HG02973 (cell line): Measurements from ENCODE around the gene HSPB6.
"Not testable (repeated sequence)": the region's sequence is repeated elsewhere in the genome, so short reads cannot be mapped to it uniquely, and the experiment has no call there.

Experiments used
- ATAC-seq: cut with Tn5 transposase; IDR thresholded peaks from one replicate; pipeline ENCODE4 v1.9.1; 2021; ENCODE audit warnings: moderate library complexity; ENCODE audit not compliant: unreplicated experiment

Gene HSPB6

DNA sequence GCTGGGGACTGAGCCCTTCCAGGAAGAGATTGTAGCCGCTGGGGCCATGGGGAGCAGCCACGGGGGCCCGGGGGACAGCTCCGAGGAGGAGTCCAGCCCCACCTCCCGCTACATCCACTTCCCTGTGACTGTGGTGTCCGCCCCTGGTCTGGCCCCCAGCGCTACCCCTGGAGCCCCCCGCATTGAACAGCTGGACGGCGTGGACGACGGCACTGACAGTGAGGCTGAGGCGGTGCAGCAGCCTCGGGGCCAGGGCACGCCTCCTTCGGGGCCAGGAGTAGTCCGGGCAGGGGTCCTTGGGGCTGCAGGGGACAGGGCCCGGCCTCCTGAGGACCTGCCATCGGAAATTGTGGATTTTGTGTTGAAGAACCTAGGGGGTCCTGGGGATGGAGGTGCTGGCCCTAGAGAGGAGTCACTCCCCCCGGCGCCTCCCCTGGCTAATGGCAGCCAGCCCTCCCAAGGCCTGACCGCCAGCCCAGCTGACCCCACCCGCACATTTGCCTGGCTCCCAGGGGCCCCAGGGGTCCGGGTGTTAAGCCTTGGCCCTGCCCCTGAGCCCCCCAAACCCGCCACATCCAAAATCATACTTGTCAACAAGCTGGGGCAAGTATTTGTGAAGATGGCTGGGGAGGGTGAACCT is 24.2 kb downstream of the HSPB6 start:
- no peak for ATAC-seq

DNA sequence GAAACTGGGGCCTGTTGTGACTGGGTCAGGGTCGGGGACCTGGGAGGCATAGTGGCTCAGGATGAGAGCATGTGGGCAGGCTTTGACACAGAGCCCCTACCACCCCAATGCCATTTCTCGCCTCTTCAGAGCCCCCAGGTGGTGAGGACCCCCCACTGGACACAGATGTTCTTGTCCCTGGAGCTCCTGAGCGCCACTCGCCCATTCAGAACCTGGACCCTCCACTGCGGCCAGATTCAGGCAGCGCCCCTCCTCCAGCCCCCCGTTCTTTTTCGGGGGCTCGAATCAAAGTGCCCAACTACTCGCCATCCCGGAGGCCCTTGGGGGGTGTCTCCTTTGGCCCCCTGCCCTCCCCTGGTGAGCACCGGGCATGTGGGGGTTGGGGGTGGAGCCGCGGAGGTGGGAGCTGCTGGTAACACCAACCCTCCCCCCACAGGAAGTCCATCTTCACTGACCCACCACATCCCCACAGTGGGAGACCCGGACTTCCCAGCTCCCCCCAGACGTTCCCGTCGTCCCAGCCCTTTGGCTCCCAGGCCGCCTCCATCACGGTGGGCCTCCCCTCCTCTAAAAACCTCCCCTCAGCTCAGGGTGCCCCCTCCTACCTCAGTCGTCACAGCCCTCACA is 24.9 kb downstream of the HSPB6 start:
- ATAC-seq = no peak

DNA sequence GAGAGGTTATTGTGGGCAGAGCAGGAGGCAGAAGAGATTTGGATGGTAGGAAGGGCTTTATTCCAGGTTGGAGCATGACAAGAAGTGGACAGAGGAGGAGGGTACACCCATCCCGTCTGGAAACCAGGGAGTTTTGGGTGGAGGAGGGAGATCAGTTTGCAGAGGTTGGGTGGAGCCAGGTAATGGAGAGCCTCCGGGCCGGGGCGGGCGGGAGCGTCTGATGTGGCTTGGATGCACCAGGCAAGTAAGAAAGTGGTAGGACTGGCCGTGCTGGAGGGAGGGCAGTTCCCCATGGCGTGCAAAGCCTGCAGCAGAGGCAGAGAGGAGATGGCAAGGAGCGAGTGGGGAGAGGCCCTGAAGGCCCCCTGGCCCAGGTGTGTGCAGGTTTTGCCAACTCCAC is 25.5 kb downstream of the HSPB6 start:
- no peak for ATAC-seq

DNA sequence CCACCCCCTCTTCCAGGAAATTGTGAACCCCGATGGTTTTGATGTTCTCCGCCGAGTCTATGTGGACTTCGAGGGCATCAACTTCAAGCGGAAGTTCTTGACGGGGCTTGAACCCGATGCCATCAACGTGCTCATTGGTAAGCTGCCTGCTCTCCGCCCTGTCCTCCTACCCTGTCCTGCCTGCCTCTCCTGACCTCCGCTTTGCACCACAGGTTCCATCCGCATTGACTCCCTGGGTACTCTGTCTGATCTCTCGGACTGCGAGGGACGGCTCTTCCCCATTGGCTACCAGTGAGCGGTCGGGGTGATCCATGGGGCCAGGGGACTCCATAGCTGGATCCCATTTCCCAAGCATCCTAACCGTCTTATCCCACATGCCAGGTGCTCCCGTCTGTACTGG is 26.5 kb downstream of the HSPB6 start:
- no peak for ATAC-seq

DNA sequence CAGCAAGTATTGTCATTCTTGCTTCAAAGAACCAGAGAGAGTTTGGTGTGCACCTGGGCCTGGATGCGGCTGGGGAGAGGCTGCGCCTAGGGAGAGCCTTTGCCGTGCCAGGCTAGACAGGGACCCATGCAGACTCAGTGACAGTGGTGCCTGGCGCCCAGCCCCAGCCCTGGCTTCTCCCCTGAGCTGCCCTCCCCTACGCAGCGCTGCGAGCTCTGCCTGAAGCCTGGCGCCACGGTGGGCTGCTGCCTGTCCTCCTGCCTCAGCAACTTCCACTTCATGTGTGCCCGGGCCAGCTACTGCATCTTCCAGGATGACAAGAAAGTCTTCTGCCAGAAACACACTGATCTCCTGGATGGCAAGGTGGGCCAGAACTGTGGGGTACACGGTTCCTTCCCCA is 27.1 kb downstream of the HSPB6 start:
- no peak for ATAC-seq

DNA sequence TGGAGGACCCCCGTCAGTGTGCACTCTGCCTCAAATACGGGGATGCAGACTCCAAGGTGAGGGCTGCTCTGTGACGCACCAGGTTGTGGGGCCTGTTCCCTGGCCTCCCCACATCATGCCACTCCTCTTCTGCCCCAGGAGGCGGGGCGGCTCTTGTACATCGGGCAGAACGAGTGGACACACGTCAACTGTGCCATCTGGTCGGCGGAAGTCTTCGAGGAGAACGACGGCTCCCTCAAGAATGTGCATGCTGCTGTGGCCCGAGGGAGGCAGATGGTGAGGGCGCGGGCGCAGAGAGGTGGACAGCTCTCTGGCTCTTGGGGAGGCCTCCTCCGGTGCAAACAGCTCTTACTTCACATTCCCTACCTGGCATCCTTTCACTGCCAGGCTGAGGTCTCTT is 27.8 kb downstream of the HSPB6 start:
- ATAC-seq = no peak

DNA sequence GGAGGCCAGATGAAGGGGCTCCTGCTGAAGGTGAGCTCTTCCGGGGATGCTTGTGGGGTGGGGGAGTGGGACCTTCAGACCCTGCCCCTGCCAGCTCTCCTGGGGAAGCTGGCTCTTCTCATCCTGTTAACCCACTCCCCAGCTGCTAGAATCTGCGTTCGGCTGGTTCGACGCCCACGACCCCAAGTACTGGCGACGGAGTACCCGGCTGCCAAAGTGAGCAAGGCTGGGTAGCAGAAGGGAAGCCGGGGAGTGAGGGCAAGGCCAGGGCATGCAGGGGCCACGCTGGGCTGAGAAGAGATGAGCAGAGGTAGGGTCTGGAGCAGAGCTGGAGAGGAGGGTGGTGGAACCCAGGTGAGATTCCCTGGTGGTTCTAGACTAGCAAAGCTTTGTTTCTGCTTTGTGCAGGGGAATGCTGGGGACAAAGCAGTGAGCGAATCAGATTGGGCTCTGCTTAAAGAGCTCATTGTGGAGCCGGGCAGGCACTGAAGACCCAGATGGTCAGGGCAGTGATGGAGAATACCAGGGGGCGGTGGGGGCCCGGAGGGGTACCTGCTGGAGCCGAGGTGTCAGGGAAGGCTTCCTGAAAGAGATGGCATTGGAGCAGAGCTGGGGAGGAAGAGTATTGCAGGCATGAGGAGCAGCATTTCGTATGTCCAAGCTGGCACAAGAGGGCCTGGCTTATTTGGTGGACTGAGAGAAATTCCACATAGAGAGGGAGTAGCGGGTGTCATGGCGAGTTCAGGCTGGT is 28.7 kb downstream of the HSPB6 start:
- no peak for ATAC-seq

DNA sequence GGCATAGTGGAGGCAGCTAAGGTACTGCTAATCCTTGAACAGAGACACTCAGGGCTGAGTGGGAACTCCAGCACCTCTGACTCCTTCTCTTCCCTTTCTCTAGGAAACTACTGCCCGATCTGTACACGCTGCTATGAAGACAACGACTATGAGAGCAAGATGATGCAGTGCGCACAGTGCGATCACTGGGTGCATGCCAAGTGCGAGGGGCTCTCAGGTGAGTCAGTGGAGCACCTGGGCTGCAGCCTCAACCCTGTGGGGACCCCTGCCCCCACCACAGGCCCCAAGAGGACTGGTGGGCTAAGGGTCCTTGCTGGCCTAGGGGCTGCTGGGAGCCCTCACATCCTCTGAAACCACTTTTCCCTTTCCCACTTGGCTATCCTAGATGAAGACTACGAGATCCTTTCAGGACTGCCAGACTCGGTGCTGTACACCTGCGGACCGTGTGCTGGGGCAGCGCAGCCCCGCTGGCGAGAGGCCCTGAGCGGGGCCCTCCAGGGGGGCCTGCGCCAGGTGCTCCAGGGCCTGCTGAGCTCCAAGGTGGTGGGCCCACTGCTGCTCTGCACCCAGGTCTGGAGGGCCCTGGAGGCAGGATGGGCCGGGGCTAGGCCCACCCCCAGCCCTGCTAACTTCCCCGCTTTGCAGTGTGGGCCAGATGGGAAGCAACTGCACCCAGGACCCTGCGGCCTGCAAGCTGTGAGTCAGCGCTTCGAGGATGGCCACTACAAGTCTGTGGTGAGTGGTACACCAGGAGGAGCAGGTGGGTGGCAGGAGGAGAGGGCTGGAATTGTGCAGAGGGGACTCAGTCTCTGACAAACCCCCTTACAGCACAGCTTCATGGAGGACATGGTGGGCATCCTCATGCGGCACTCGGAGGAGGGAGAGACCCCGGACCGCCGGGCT is 29.5 kb downstream of the HSPB6 start:
- ATAC-seq = no peak

DNA sequence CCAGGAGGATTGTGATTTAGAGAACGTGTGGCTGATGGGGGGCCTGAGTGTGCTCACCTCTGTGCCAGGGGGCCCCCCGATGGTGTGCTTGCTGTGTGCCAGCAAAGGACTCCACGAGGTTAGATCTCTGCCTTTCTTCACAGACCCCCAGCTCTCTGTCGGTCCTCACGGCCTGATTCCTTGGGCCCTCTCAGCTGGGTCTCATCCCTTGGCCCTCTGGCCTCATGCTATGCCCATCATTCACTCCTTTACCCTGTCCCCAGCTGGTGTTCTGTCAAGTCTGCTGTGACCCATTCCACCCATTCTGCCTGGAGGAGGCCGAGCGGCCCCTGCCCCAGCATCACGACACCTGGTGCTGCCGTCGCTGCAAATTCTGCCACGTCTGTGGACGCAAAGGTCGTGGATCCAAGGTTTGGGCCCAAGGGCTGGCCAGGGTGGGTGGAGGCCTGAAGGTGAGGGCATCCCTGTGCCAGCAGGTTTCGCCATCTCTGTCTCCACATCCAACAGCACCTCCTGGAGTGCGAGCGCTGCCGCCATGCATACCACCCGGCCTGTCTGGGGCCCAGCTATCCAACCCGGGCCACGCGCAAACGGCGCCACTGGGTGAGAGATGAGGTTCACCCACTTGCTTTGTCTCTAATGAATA is 31.5 kb downstream of the HSPB6 start:
- no peak for ATAC-seq

DNA sequence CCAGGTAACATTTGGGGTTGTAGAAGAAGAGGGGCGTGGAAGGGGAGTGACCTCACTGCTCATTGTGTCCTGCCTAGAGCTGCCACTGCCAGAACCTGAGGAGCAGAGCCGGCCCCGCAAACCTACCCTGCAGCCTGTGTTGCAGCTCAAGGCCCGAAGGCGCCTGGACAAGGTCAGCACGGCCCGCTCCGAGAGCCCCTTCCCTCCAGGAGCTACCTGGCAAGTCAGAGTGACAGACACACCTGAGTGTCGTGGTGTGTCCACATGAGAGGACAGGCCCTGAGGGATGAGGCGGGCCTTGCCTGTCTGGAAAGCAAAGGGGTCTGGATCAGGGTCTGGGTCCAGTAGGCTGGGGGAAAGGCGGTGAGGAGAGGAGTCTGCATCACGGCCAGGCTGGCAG is 32.3 kb downstream of the HSPB6 start:
- ATAC-seq = no peak

DNA sequence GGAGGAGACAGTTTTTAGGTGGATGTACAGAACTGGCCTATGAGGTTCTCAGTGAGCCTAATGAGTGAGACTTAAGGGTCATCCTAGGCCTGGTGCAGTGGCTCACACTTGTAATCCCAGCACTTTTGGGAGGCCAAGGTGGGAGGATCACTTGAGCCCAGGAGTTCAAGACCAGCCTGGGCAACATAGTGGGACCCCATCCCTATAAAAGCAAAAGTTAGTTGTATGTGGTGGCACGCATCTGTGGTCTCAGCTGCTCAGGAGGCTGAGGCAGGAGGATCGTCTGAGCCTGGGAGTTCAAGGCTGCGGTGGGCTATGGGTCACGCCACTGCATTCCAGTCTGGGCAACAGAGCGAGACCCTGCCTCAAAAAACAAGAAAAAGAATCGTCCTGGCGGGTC is 32.7 kb downstream of the HSPB6 start:
- ATAC-seq = not testable (repeated sequence)

DNA sequence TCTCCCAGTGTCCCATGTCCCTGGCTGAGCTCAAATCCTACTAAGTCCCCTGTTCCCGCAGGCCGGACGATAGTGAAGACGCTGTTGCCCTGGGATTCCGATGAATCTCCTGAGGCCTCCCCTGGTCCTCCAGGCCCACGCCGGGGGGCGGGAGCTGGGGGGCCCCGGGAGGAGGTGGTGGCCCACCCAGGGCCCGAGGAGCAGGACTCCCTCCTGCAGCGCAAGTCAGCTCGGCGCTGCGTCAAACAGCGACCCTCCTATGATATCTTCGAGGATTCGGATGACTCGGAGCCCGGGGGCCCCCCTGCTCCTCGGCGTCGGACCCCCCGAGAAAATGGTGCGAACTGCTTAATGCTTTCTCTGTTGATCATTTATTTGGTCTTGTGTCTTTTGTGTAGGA is 33.2 kb downstream of the HSPB6 start:
- ATAC-seq = no peak

DNA sequence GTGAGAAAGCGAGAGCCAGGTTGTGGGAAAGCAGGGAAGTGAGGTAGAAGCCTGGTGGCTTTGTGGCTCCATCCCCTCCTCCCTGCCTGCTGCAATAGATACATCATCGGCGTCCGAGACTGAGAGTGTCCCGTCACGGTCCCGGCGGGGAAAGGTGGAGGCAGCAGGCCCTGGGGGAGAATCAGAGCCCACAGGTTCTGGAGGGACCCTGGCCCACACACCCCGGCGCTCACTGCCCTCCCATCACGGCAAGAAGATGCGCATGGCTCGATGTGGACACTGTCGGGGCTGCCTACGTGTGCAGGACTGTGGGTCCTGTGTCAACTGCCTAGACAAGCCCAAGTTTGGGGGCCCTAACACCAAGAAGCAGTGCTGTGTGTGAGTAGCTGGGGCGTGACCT is 33.9 kb downstream of the HSPB6 start:
- no peak for ATAC-seq

DNA sequence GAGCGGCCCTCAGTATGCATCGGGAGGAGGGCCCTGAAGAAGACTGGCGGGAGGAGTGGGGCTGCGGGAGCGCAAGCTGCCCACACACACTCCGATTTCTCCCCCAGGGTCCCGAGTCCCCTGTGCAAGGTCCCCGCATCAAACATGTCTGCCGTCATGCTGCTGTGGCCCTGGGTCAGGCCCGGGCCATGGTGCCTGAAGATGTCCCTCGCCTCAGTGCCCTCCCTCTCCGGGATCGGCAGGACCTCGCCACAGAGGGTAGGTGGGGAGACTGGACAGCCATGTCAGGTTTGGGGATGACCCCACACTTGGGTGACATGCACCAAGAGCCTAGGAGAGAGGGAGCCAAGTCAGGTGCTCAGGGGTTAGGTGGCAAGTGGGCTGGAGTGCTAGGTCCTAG is 34.4 kb downstream of the HSPB6 start:
- no peak for ATAC-seq

DNA sequence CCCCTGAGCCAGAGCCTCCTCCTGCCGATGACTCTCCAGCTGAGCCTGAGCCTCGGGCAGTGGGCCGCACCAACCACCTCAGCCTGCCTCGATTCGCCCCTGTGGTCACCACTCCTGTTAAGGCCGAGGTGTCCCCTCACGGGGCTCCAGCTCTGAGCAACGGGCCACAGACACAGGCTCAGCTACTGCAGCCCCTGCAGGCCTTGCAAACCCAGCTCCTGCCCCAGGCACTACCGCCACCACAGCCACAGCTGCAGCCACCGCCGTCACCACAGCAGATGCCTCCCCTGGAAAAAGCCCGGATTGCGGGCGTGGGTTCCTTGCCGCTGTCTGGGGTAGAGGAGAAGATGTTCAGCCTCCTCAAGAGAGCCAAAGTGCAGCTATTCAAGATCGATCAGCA is 35.5 kb downstream of the HSPB6 start:
- ATAC-seq = no peak

DNA sequence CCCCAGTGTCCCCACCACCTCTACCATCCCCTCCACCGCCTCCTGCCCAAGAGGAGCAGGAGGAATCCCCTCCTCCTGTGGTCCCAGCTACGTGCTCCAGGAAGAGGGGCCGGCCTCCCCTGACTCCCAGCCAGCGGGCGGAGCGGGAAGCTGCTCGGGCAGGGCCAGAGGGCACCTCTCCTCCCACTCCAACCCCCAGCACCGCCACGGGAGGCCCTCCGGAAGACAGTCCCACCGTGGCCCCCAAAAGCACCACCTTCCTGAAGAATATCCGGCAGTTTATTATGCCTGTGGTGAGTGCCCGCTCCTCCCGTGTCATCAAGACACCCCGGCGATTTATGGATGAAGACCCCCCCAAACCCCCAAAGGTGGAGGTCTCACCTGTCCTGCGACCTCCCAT is 36.2 kb downstream of the HSPB6 start:
- ATAC-seq = no peak

DNA sequence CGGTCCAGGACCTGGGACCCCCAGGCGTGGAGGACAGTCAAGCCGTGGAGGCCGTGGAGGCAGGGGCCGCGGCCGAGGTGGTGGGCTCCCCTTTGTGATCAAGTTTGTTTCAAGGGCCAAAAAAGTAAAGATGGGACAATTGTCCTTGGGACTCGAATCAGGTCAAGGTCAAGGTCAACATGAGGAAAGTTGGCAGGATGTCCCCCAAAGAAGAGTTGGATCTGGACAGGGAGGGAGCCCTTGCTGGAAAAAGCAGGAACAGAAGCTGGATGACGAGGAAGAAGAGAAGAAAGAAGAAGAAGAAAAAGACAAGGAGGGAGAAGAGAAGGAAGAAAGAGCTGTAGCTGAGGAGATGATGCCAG is 36.7 kb downstream of the HSPB6 start:
- ATAC-seq = no peak

DNA sequence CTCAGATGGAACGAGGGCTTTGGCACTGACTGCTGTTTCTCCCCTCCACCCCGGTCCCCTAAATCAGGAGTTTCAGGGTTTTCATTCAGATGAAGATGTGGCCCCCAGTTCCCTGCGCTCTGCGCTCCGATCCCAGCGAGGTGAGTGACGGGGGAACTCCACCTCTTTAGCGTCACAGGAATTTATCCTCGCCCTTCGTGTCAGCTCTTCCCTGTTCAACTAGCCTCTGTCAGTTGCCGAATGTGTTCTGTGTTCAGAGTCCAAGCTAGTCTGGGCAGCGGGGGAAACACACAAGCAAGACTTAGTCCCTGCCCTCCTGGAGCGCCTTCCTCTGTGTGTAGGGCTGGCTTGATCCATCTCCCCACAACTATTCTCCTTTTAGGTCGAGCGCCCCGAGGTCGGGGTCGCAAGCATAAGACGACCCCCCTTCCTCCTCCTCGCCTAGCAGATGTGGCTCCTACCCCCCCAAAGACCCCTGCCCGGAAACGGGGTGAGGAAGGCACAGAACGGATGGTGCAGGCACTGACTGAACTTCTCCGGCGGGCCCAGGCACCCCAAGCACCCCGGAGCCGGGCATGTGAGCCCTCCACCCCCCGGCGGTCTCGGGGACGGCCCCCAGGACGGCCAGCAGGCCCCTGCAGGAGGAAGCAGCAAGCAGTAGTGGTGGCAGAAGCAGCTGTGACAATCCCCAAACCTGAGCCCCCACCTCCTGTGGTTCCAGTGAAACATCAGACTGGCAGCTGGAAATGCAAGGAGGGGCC is 37.2 kb downstream of the HSPB6 start:
- no peak for ATAC-seq

DNA sequence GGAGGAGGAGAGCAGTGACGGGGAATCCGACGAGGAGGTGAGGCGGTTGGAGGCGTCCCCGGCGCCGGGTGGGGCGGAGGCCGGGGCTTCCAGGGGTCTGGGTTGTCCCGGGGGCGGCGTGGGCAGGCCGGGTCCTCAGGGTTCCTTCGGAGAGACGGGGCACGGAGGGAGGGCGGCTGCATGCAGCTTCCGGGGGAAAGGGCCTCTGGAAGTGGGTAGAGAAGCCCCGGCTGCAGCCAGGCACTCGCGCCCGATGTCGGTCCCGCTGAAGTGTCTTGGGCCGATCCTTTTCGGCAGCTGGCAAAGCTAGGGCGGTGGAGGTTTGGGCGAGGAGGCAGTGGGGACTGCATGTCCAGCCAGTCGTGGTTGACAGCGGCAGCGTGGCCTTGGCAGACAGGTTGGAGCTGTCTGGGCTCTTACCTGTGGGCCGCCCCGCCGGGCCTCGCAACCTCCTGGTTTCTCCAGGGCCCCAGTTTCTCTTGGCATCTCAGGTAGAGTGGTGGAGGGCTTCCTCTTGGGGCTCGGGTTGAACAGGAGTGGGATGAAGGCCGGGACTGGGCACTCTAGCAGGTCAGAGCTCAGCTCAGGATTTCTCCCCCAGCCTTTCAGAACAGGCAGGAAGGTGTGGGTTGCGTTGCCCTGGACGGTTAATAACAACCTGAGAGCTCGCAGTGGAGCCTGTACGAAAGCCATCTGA is 38.3 kb downstream of the HSPB6 start:
- no peak for ATAC-seq
